ENCODE results near the gene GH1. TPM values are rescaled to one million over a fixed set of nuclear protein-coding genes. Genes with fewer than 3 reads are reported as not detected.
A peak's percentile ranks its signal among the peaks of the same experiment; 100 is the strongest.

Gene GH1
- total RNA-seq, 1 experiment from 2014 or later: not detected

GRCh38 chr17:63937319-63937718 lies 18.7 kb upstream of the GH1 start:
- H3K23ac ChIP-seq (ENCODE audit: insufficient read length, low read depth, low read length): no peak overlapping the region
- H3K27me3 ChIP-seq (ENCODE audit: insufficient read depth, low read length): no peaks in the 10 kb centered on the region
- no peak overlapping the region for H3K14ac ChIP-seq (ENCODE audit: insufficient read depth, low read length)
- no peak overlapping the region for H3T11ph ChIP-seq (ENCODE audit: low read length)
- H3K23me2 ChIP-seq (ENCODE audit: insufficient read length, low read depth, low read length, poor library complexity, severe bottlenecking): no peaks in the 10 kb centered on the region
- no peaks in the 10 kb centered on the region for H3K4me1 ChIP-seq (ENCODE audit: insufficient read depth, low read length)
- no CpG with 5 or more reads among the region's 6 CpGs for WGBS (ENCODE audit: extremely low coverage, insufficient read length, low lambda C conversion rate)
- H3K27ac ChIP-seq (ENCODE audit: insufficient read length, low read depth, low read length): no peak overlapping the region
- H3K4me2 ChIP-seq (ENCODE audit: insufficient read depth, insufficient read length, low read length): no peak overlapping the region
- H3K9me3 Mint-ChIP-seq: no peaks in the 10 kb centered on the region
- no peaks in the 10 kb centered on the region for H4K20me1 ChIP-seq (ENCODE audit: control insufficient read depth, insufficient read depth, insufficient read length)
- H2AFZ ChIP-seq (ENCODE audit: low read length): no peak overlapping the region
- no peak overlapping the region for H3K4ac ChIP-seq (ENCODE audit: low read depth, low read length)
- H4K91ac ChIP-seq (ENCODE audit: insufficient read length, low read depth, low read length): no peak overlapping the region
- no peaks in the 10 kb centered on the region for H3K79me2 ChIP-seq (ENCODE audit: insufficient read depth, low read length)
- H2BK15ac ChIP-seq (ENCODE audit: low read depth, low read length): no peak overlapping the region
- H4K8ac ChIP-seq (replicated peaks; ENCODE audit: insufficient read length, low read depth, low read length): no peak overlapping the region
- H2BK5ac ChIP-seq (ENCODE audit: insufficient read length, low read length): no peak overlapping the region
- 0 out of 7 replicates have a peak overlapping the region, but pooled peaks of 1 of the 3 experiments have one; percentile 13 for H3K27ac Mint-ChIP-seq
- H2BK120ac ChIP-seq (ENCODE audit: low read depth, low read length, poor library complexity, severe bottlenecking): no peak overlapping the region
- H2BK20ac ChIP-seq (ENCODE audit: low read depth, low read length, poor library complexity, severe bottlenecking): no peak overlapping the region
- no peak for DNase-seq
- H4K5ac ChIP-seq (ENCODE audit: insufficient read length, low read depth, low read length): no peak overlapping the region
- no peak overlapping the region for H3K4me3 Mint-ChIP-seq
- peaks cover 3 to 14% (median 9%) of the 10 kb centered on the region in 3 experiments; a peak in 5 of 7 replicates for H3K36me3 Mint-ChIP-seq (ENCODE audit: insufficient read depth in 1 of 3, low read depth in 3 of 3)
- H3K9me3 ChIP-seq (ENCODE audit: control insufficient read depth, low read depth, low read length): no peaks in the 10 kb centered on the region
- no peak overlapping the region for H3K9ac ChIP-seq (ENCODE audit: extremely low read depth, insufficient read length, low read length)
- H3K18ac ChIP-seq (ENCODE audit: insufficient read length, low read depth, low read length): no peak overlapping the region
- no peaks in the 10 kb centered on the region; the same call in 1 of the 2 replicates for H3K27me3 Mint-ChIP-seq (ENCODE audit: low read depth)
- H2AK5ac ChIP-seq (ENCODE audit: insufficient read length, low read length): no peak overlapping the region
- no peak for TF ChIP-seq CTCF (conservative IDR thresholded peaks at IDR 0.05)
- H3K56ac ChIP-seq (ENCODE audit: insufficient read length, low read depth, low read length): no peak overlapping the region
- peaks cover 8 to 23% of the 10 kb centered on the region in 2 experiments for H3K4me1 Mint-ChIP-seq
- no peak overlapping the region for H2BK12ac ChIP-seq (ENCODE audit: insufficient read length, low read depth, low read length)
- H3K79me1 ChIP-seq (ENCODE audit: insufficient read depth, low read depth, low read length, poor library complexity, severe bottlenecking): no peaks in the 10 kb centered on the region
